Right atrium auricular region (tissue), 2 donors: ENCODE data around the gene DLL4. TPM values are rescaled to one million over a fixed set of nuclear protein-coding genes. Genes with fewer than 3 reads are reported as not detected.

Experiments
- DNase-seq: peaks from one replicate; pipeline ENCODE4 v3.0.0-alpha.2; 2019; ENCODE audit warnings: low spot score
- H3K27ac ChIP-seq, 2 donors: fragments of 200-600 bp; sonication (generic); 1 replicate in 1 of 2; 2 replicates in 1 of 2; pipeline ENCODE4 v1.5.1; 2016 to 2019
- H3K27me3 ChIP-seq, 2 donors: fragments of 200-600 bp; sonication (generic); one replicate each; pipeline versions ENCODE4 v1.5.1 to v1.6.0; 2017 to 2019
- H3K36me3 ChIP-seq: fragments of 200-600 bp; sonication (generic); one replicate; pipeline ENCODE4 v1.5.1; 2016
- H3K4me1 ChIP-seq, 2 donors: fragments of 200-600 bp; sonication (generic); one replicate each; pipeline versions ENCODE4 v1.5.1 to v1.6.0; 2017 to 2019
- H3K4me3 ChIP-seq, 2 donors: fragments of 200-600 bp; sonication (generic); 1 replicate in 1 of 2; 2 replicates in 1 of 2; pipeline ENCODE4 v1.5.1; 2017 to 2019; ENCODE audit warnings: mild to moderate bottlenecking in 1 of 2, moderate library complexity in 1 of 2
- H3K9me3 ChIP-seq, 2 donors: fragments of 200-600 bp; sonication (generic); one replicate each; pipeline ENCODE4 v1.5.1; 2019
- CTCF ChIP-seq, 2 donors: fragments of 200-600 bp; sonication (generic); IDR thresholded peaks; one replicate each; pipeline ENCODE4 v1.5.1; 2019; ENCODE audit warnings: antibody characterized with exemption in 2 of 2
- total RNA-seq, 2 donors: library from RNA; depleted of rRNA; stranded (reverse); fragments of >200 nt; gene quantifications; one replicate each; pipeline ENCODE4 v1.1.0, GENCODE V29; 2016

DLL4 gene
- total RNA-seq, 2 donors from 2014 or later, result 7.5 to 9.8 TPM

GRCh38 chr15:40894681-40895448 is 34.3 kb upstream of the DLL4 start:
- H3K27me3 ChIP-seq, result no peaks in the 10 kb centered on the region
- peak in 1 of 2 donors; percentile 48 for TF ChIP-seq CTCF (IDR thresholded peaks at IDR 0.05)
- H3K9me3 ChIP-seq, result no peaks in the 10 kb centered on the region
- peak overlapping the region; percentile 64 to 91 for H3K4me3 ChIP-seq
- peak; percentile 65 for DNase-seq
- peak overlapping the region; percentile 88 to 98 for H3K27ac ChIP-seq
- peaks cover 0 to 19% of the 10 kb centered on the region in 2 donors for H3K4me1 ChIP-seq
- H3K36me3 ChIP-seq, result peaks cover 23% of the 10 kb centered on the region

- DNase-seq, result no peak
- Histone ChIP-seq H3K27me3 (no peaks in the 10 kb centered on the region), H3K4me3 (no peak overlapping the region), H3K4me1 (peaks cover 0 to 29% of the 10 kb centered on the region in 2 donors), H3K27ac (no peak overlapping the region), H3K9me3 (no peaks in the 10 kb centered on the region), H3K36me3 (peaks cover 60% of the 10 kb centered on the region)
- no peak for TF ChIP-seq CTCF (IDR thresholded peaks at IDR 0.05)
Observed at GRCh38 chr15:40899536-40900207, 29.5 kb upstream of the DLL4 start.

GRCh38 chr15:40900256-40901052 is 28.7 kb upstream of the DLL4 start:
- no peak overlapping the region for H3K4me3 ChIP-seq
- H3K4me1 ChIP-seq, result peaks cover 0 to 25% of the 10 kb centered on the region in 2 donors
- no peak for TF ChIP-seq CTCF (IDR thresholded peaks at IDR 0.05)
- DNase-seq, result no peak
- no peaks in the 10 kb centered on the region for H3K9me3 ChIP-seq
- H3K36me3 ChIP-seq, result peaks cover 60% of the 10 kb centered on the region
- no peaks in the 10 kb centered on the region for H3K27me3 ChIP-seq
- H3K27ac ChIP-seq, result no peak overlapping the region

GRCh38 chr15:40901053-40901443 is 28.1 kb upstream of the DLL4 start:
- Histone ChIP-seq H3K27ac (no peak overlapping the region), H3K27me3 (no peaks in the 10 kb centered on the region), H3K9me3 (no peaks in the 10 kb centered on the region), H3K4me3 (no peak overlapping the region), H3K36me3 (peaks cover 57% of the 10 kb centered on the region), H3K4me1 (peaks cover 0 to 25% of the 10 kb centered on the region in 2 donors)
- no peak for TF ChIP-seq CTCF (IDR thresholded peaks at IDR 0.05)
- no peak for DNase-seq

GRCh38 chr15:40902605-40903561 is 26.3 kb upstream of the DLL4 start:
- no peak overlapping the region for H3K4me3 ChIP-seq
- DNase-seq, result peak; percentile 65
- TF ChIP-seq CTCF (IDR thresholded peaks at IDR 0.05), result no peak
- H3K27me3 ChIP-seq, result no peaks in the 10 kb centered on the region
- no peak overlapping the region for H3K27ac ChIP-seq
- no peaks in the 10 kb centered on the region for H3K9me3 ChIP-seq
- H3K36me3 ChIP-seq, result peaks cover 47% of the 10 kb centered on the region
- H3K4me1 ChIP-seq, result peaks cover 0 to 44% of the 10 kb centered on the region in 2 donors
